Ovary (tissue), 3 donors: ENCODE data around the gene CKB.

ENCODE experiments used
- CTCF ChIP-seq, 3 donors: fragments of 450-650 bp in 2 of 3; fragments of 200-600 bp in 1 of 3; IDR thresholded peaks; one replicate each; pipeline versions ENCODE4 v1.5.1 to v1.8.0; 2016 to 2022; ENCODE audit warnings: antibody characterized with exemption in 3 of 3, mild to moderate bottlenecking in 1 of 3
- EP300 ChIP-seq: sonication (generic); formaldehyde crosslinking; IDR thresholded peaks from one replicate; pipeline ENCODE4 v1.6.1; 2017; ENCODE audit warnings: antibody characterized with exemption
- donor health status: DM: no; HTN: no; CAD: no.

- no peak for TF ChIP-seq CTCF (IDR thresholded peaks at IDR 0.05)
- TF ChIP-seq EP300: no peak
Observed at GRCh38 chr14:103472939-103473338, 49.7 kb downstream of the CKB start.
